ENCODE measurements around the gene SLC39A13.

Gene SLC39A13

DNA sequence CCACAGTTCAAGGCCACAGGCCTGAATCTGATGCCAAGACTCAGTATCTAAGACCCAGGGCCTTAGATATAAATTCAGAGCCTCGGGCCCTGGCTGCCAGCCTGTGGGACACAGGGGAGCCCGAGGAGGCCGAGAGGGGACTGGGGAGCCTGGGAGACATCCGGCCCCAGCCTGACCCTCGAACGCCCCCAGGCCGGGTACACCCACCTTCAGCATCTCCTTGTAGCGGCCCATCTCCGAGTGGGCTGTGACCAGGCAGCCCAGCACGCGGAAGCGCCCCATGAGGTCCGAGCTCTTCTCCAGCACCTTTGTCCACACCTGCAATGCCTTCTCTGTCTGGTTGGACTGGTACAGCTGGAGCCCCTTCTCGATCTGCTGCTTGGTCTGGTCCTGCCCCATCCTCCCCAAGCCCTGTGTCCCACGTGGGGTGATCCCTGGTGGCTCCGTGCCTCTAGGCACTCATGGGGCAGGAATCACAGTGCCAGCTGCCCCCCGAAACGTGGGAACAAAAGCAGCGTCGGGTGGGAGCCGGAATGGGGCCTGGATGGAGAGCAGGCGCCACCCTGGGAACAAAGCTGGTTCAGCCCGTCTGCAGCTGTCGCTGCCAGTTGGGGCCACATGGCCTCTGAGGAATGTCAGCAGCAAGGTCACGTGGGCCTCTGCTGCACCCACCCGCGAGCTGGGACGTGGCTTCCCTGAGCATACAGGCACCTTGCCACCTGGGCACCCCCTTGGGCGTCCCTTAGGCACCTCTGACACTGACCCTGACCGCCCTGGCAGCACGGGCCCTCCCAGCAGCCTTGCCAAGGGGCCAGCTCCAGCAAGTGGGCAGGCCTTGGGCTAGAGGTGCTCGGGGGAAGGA, 40.4 kb downstream of the SLC39A13 start, which contains the start of gene RAPSN:
Gene RAPSN, minus strand, starts transcription at position 571 of the 862 bp plus-strand sequence. Its CDS starts 172 bp downstream, at position 399.
- no peak within 1 kb of the TSS for H4K8ac ChIP-seq (ENCODE audit: low read depth, low read length)
- H3K27ac ChIP-seq (ENCODE audit: low read depth, low read length) = no peak within 1 kb of the TSS
- no peak within 1 kb of the TSS for H3K14ac ChIP-seq (ENCODE audit: low read length)
- no peaks in the 10 kb centered on the region for H3K79me2 ChIP-seq (ENCODE audit: control insufficient read depth, insufficient read depth, low read length, poor library complexity)
- H3K23ac ChIP-seq (ENCODE audit: low read length) = no peak within 1 kb of the TSS
- no peaks in the 10 kb centered on the region for H3K4me1 ChIP-seq (ENCODE audit: control insufficient read depth in 1 of 2, insufficient read depth in 2 of 2, low read length in 2 of 2)
- H3K18ac ChIP-seq (ENCODE audit: low read length) = no peak within 1 kb of the TSS
- DNase-seq = no peak
- no peaks in the 10 kb centered on the region for H3K36me3 ChIP-seq (ENCODE audit: control insufficient read depth in 1 of 2, insufficient read depth in 2 of 2, low read length in 2 of 2)
- WGBS (ENCODE audit: extremely low coverage, insufficient coverage, insufficient read length) = no CpG with 5 or more reads among the region's 32 CpGs
- no peak within 1 kb of the TSS for H3K9ac ChIP-seq (ENCODE audit: low read length)
- no peak within 1 kb of the TSS for H3K4me2 ChIP-seq (ENCODE audit: low read length)
- no peak within 1 kb of the TSS for H4K12ac ChIP-seq (ENCODE audit: low read depth, low read length)
- H2AK5ac ChIP-seq (ENCODE audit: low read length) = no peak within 1 kb of the TSS
- H3K4ac ChIP-seq (ENCODE audit: low read depth, low read length) = no peak within 1 kb of the TSS
- no peak within 1 kb of the TSS for H2AFZ ChIP-seq (ENCODE audit: insufficient read depth, low read length, poor library complexity)
- H3K79me1 ChIP-seq (ENCODE audit: low read length) = no peaks in the 10 kb centered on the region
- no peaks in the 10 kb centered on the region for H3K27me3 ChIP-seq (ENCODE audit: insufficient read depth, low read length)
- H4K91ac ChIP-seq (ENCODE audit: low read depth, low read length) = no peak within 1 kb of the TSS
- no peak within 1 kb of the TSS for H2BK120ac ChIP-seq (ENCODE audit: insufficient read depth, low read length, poor library complexity)
- H3K9me3 ChIP-seq (ENCODE audit: insufficient read depth, low read depth, low read length) = no peaks in the 10 kb centered on the region
- H2BK5ac ChIP-seq (ENCODE audit: low read depth, low read length, poor library complexity) = no peak within 1 kb of the TSS
- no peak within 1 kb of the TSS for H3K4me3 ChIP-seq (ENCODE audit: low read depth, low read length)
- H2BK12ac ChIP-seq (ENCODE audit: low read length) = no peak within 1 kb of the TSS

GRCh38 chr11:47449541-47449940, 41.2 kb downstream of the SLC39A13 start:
- no peaks in the 10 kb centered on the region for H3K79me1 ChIP-seq (ENCODE audit: low read length)
- no CpG with 5 or more reads among the region's 8 CpGs for WGBS (ENCODE audit: extremely low coverage, insufficient coverage, insufficient read length)

DNA sequence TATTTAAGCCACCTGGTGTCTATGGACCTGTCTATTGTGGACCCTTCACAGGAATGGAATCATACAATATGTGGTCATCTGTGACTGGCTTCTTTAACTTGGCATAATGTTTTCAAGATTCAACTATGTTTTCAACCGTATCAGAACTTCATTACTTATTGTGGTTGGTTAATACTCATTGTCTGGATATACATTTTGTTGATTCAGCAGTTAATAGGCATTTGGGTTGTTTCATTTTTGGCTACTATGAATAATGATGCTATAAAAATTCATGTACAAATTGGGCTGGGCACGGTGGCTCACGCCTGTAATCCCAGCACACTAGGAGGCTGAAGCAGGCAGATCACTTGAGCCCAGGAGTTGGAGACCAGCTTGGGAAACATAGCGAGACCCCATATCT, 43.0 kb downstream of the SLC39A13 start:
- Histone ChIP-seq H3K79me1 (ENCODE audit: low read length) (no peaks in the 10 kb centered on the region), H3K23ac (ENCODE audit: low read length) (no peak overlapping the region), H3K4me3 (ENCODE audit: low read depth, low read length) (no peak overlapping the region), H3K4ac (ENCODE audit: low read depth, low read length) (no peak overlapping the region), H4K91ac (ENCODE audit: low read depth, low read length) (no peak overlapping the region), H3K27ac (ENCODE audit: low read depth, low read length) (no peak overlapping the region), H3K9me3 (ENCODE audit: insufficient read depth, low read depth, low read length) (no peaks in the 10 kb centered on the region), H4K8ac (ENCODE audit: low read depth, low read length) (no peak overlapping the region), H2AK5ac (ENCODE audit: low read length) (no peak overlapping the region), H2BK5ac (ENCODE audit: low read depth, low read length, poor library complexity) (no peak overlapping the region), H3K27me3 (ENCODE audit: insufficient read depth, low read length) (no peaks in the 10 kb centered on the region), H3K9ac (ENCODE audit: low read length) (no peak overlapping the region), H4K12ac (ENCODE audit: low read depth, low read length) (no peak overlapping the region), H3K36me3 (ENCODE audit: control insufficient read depth in 1 of 2, insufficient read depth in 2 of 2, low read length in 2 of 2) (peaks cover 2% of the 10 kb centered on the region in 2 experiments), H2AFZ (ENCODE audit: insufficient read depth, low read length, poor library complexity) (no peak overlapping the region), H3K4me1 (ENCODE audit: control insufficient read depth in 1 of 2, insufficient read depth in 2 of 2, low read length in 2 of 2) (no peaks in the 10 kb centered on the region), H3K18ac (ENCODE audit: low read length) (no peak overlapping the region), H3K4me2 (ENCODE audit: low read length) (no peak overlapping the region), H3K79me2 (ENCODE audit: control insufficient read depth, insufficient read depth, low read length, poor library complexity) (no peaks in the 10 kb centered on the region), H2BK12ac (ENCODE audit: low read length) (no peak overlapping the region), H3K14ac (ENCODE audit: low read length) (no peak overlapping the region), H2BK120ac (ENCODE audit: insufficient read depth, low read length, poor library complexity) (no peak overlapping the region)
- no peak for DNase-seq
- WGBS (ENCODE audit: extremely low coverage, insufficient coverage, insufficient read length) = no CpG with 5 or more reads among the region's 4 CpGs

More at GRCh38 chr11:47449541-47449940, 41.2 kb downstream of the SLC39A13 start:
- H3K18ac ChIP-seq (ENCODE audit: low read length) = no peak overlapping the region
- H3K23ac ChIP-seq (ENCODE audit: low read length) = no peak overlapping the region
- no peak overlapping the region for H2BK120ac ChIP-seq (ENCODE audit: insufficient read depth, low read length, poor library complexity)
- H3K4me2 ChIP-seq (ENCODE audit: low read length) = no peak overlapping the region
- H4K12ac ChIP-seq (ENCODE audit: low read depth, low read length) = no peak overlapping the region
- H2BK12ac ChIP-seq (ENCODE audit: low read length) = no peak overlapping the region
- H3K4ac ChIP-seq (ENCODE audit: low read depth, low read length) = no peak overlapping the region
- H4K91ac ChIP-seq (ENCODE audit: low read depth, low read length) = no peak overlapping the region
- no peak overlapping the region for H2AK5ac ChIP-seq (ENCODE audit: low read length)
- H3K9me3 ChIP-seq (ENCODE audit: insufficient read depth, low read depth, low read length) = no peaks in the 10 kb centered on the region
- H3K9ac ChIP-seq (ENCODE audit: low read length) = no peak overlapping the region
- no peak overlapping the region for H3K27ac ChIP-seq (ENCODE audit: low read depth, low read length)
- no peaks in the 10 kb centered on the region for H3K27me3 ChIP-seq (ENCODE audit: insufficient read depth, low read length)
- no peak overlapping the region for H3K14ac ChIP-seq (ENCODE audit: low read length)
- H4K8ac ChIP-seq (ENCODE audit: low read depth, low read length) = no peak overlapping the region
- H3K36me3 ChIP-seq (ENCODE audit: control insufficient read depth in 1 of 2, insufficient read depth in 2 of 2, low read length in 2 of 2) = peaks cover 0 to 2% of the 10 kb centered on the region in 2 experiments
- no peak for DNase-seq
- no peak overlapping the region for H2AFZ ChIP-seq (ENCODE audit: insufficient read depth, low read length, poor library complexity)
- no peak overlapping the region for H3K4me3 ChIP-seq (ENCODE audit: low read depth, low read length)
- no peak overlapping the region for H2BK5ac ChIP-seq (ENCODE audit: low read depth, low read length, poor library complexity)
- no peaks in the 10 kb centered on the region for H3K4me1 ChIP-seq (ENCODE audit: control insufficient read depth in 1 of 2, insufficient read depth in 2 of 2, low read length in 2 of 2)
- H3K79me2 ChIP-seq (ENCODE audit: control insufficient read depth, insufficient read depth, low read length, poor library complexity) = no peaks in the 10 kb centered on the region

DNA sequence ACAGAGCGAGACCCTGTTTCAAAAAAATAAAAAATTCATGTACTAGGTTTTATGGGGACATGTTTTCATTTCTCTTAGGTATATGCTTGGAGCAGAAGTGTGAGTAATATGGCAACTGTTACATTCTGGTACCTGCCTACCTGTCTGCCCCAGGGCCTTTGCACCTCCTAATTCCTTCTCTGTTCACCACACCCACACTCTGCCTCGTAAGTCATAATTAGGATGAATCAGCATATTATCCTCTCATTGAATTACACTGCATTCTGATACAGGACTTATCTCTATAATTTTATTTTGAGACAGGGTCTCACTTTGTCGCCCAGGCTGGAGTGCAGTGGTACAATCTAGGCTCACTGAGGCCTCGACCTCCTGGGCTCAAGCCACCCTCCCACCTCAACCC, 43.6 kb downstream of the SLC39A13 start:
- no peak for DNase-seq
- no peak overlapping the region for H2BK120ac ChIP-seq (ENCODE audit: insufficient read depth, low read length, poor library complexity)
- H3K4me1 ChIP-seq (ENCODE audit: control insufficient read depth in 1 of 2, insufficient read depth in 2 of 2, low read length in 2 of 2) = no peaks in the 10 kb centered on the region
- no peaks in the 10 kb centered on the region for H3K79me2 ChIP-seq (ENCODE audit: control insufficient read depth, insufficient read depth, low read length, poor library complexity)
- no peak overlapping the region for H3K4me2 ChIP-seq (ENCODE audit: low read length)
- H4K8ac ChIP-seq (ENCODE audit: low read depth, low read length) = no peak overlapping the region
- H4K91ac ChIP-seq (ENCODE audit: low read depth, low read length) = no peak overlapping the region
- H3K27ac ChIP-seq (ENCODE audit: low read depth, low read length) = no peak overlapping the region
- H2BK5ac ChIP-seq (ENCODE audit: low read depth, low read length, poor library complexity) = no peak overlapping the region
- no peak overlapping the region for H3K14ac ChIP-seq (ENCODE audit: low read length)
- no peaks in the 10 kb centered on the region for H3K79me1 ChIP-seq (ENCODE audit: low read length)
- no peak overlapping the region for H2AFZ ChIP-seq (ENCODE audit: insufficient read depth, low read length, poor library complexity)
- no peak overlapping the region for H3K18ac ChIP-seq (ENCODE audit: low read length)
- H3K36me3 ChIP-seq (ENCODE audit: control insufficient read depth in 1 of 2, insufficient read depth in 2 of 2, low read length in 2 of 2) = peaks cover 2% of the 10 kb centered on the region in 2 experiments
- H3K27me3 ChIP-seq (ENCODE audit: insufficient read depth, low read length) = no peaks in the 10 kb centered on the region
- H2AK5ac ChIP-seq (ENCODE audit: low read length) = no peak overlapping the region
- no peak overlapping the region for H3K9ac ChIP-seq (ENCODE audit: low read length)
- H4K12ac ChIP-seq (ENCODE audit: low read depth, low read length) = no peak overlapping the region
- H3K23ac ChIP-seq (ENCODE audit: low read length) = no peak overlapping the region
- no CpG with 5 or more reads among the region's 4 CpGs for WGBS (ENCODE audit: extremely low coverage, insufficient coverage, insufficient read length)
- no peak overlapping the region for H3K4me3 ChIP-seq (ENCODE audit: low read depth, low read length)
- H2BK12ac ChIP-seq (ENCODE audit: low read length) = no peak overlapping the region
- H3K4ac ChIP-seq (ENCODE audit: low read depth, low read length) = no peak overlapping the region
- no peaks in the 10 kb centered on the region for H3K9me3 ChIP-seq (ENCODE audit: insufficient read depth, low read depth, low read length)

All from trophoblast cell (in vitro differentiated cells and primary cell).